ENCODE measurements around the gene SETBP1.
A peak's percentile ranks its signal among the peaks of the same experiment; 100 is the strongest.

Gene SETBP1

GRCh38 chr18:44679056-44679913, 1.4 kb upstream of the SETBP1 start:
- DNase-seq (ENCODE audit: low spot score) = peak; percentile 95

DNA sequence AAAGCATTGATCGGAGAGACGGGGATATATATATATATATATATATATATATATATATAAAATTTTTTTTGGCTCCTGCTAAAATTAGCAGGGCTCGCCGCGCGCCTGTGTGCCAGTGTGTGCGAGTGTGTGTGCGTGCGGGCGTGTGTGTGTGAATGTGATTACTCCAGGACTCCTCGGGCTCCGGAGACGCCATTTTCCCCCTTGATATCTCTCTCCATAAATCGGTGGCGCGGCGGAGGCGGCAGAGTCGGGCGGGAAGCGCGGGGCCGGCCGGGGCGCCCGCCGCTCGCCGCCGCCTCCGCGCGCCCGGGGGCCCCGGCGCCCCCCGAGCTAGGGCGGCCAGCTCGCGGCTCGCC, 795 bp upstream of the SETBP1 start:
- DNase-seq (ENCODE audit: low spot score) = peak; percentile 67

GRCh38 chr18:44681076-44681970, 635 bp downstream of the SETBP1 start:
- DNase-seq (ENCODE audit: low spot score) = peak; percentile 22

GRCh38 chr18:44682201-44682870, 1.6 kb downstream of the SETBP1 start:
- DNase-seq (ENCODE audit: low spot score) = peak; percentile 22

DNA sequence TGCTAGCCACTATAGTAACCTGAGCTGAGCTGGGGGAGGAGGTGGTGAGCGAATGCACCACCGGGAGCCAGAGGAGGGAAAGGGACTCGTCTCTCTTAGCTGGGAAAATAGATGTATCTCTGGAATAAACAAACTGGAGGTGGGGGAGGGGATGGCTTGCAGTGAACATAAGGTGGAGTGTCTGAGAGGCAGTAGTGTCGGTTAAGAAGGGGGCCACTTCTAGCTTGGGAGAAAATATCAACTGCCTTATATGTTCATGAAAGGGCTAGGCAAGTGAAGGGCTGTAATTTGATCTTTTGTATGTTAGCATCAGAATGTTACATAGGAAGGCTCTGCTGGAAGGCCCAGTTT, 2.2 kb downstream of the SETBP1 start:
- no peak for DNase-seq (ENCODE audit: low spot score)

DNA sequence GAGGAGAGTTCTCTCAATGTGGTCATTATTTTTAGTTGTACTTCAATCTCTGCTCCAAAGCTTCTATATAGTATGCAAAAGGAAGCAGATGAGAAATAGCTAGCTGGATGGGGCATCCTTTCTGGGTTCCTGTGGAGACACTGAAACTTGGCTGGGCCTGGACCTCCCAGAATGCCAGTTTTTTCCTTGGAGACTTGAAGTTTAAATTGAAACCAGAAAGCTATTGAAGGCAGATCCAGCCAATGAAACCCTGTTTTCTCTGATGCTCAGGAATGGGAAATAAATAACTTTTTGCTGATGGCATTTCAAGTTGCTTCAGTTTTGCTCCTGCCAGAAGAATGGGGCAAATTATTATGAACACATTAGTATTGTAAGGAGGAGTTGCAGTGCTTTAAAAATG, 2.9 kb downstream of the SETBP1 start:
- no peak for DNase-seq (ENCODE audit: low spot score)

DNA sequence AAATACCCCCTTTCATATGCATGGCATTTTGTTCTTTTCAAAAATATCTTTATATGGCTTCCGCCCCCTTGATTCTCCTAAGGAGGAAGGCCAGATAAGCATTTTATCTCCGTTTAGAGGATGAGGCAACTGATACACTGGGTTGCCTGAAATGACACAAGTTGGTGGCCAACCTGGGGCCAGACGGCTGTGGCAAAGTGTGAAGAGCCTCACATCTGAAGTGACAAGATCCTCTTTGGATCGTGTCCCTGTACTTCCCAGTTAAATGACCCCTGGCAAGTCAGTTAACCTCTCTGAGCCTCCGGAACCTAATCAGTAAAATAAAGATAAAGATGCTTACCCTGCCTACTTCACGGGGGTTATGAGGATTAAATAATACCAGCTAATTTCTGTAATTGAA, 4.6 kb downstream of the SETBP1 start:
- DNase-seq (ENCODE audit: low spot score) = no peak

DNA sequence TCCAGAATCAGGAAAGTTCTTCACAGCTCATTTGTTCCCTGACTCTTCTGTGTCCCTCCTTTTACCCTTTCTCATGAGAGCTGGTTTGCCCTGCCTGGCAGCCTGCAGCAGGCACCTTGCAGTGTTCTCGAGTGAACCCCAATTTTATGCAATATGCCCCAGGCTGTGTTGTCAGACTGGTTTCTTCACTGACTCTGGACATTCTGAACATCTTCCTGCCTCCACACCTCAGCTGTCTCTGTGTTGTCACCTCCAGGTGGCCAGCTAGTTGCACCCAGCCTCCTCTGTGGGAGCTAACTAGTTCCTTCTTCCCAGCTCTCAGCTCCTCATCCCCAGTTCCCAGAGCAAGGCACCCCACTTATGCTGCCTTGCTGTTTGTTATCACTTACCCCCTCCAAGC, 5.5 kb downstream of the SETBP1 start:
- DNase-seq (ENCODE audit: low spot score) = no peak

GRCh38 chr18:44687421-44687820, 6.7 kb downstream of the SETBP1 start:
- DNase-seq (ENCODE audit: low spot score) = no peak

DNA sequence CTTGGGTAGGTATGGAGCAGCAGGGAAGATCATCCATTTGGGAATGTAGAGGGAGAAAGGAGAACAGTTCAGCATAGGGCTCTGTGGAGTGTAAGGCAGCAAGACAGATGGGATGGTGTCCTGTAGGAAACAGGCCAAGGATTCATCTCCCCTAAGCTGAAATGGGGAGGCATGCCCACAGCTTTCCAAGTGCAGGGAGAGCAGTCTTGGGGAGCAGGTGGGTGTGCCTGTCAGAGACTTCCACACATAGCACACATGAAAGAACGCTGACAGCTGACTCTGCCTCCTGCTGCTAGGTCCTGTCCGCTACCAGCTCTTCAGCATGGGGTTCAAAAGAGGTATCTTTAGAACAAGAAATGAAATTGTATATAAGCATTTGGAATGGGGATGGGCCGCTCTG, 9.0 kb downstream of the SETBP1 start:
- DNase-seq (ENCODE audit: low spot score) = no peak

- no peak for DNase-seq (ENCODE audit: low spot score)
Observed at GRCh38 chr18:44691148-44691925, 10.6 kb downstream of the SETBP1 start.

DNA sequence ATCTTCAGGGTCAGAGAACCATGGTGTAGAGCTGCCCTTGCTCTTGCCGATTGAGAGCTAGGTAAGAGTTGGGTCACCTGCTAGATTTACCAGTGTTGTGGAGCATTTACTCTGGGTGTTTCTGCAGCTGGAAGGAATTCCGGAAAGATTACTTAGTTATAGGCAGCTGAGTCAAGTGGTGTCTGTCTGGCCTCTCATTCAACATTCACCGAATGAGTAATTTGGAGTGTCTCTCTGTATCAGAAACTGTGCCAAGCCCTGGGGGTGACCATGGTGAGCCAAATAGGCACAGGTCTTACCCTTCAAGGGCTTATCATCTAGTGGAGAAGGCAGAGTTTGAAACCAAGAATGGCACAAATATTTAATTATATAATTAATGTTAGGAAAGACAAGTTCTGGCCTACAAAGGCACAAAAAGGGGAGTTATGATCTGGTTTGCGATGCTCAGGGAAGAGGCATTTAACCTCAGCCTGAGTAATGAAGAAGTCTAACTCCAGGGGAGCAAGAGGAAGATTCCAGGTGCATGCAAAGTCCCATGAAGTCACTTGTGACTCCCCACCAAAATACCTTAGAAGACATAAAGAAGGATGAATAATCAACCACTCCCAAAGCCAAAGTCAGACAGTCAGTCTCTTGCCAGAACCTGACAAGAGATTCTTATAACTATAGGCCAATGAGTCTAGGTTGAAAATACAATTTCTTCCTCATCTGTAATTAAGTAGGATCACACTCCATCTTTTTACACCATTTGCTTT, 12.5 kb downstream of the SETBP1 start:
- DNase-seq (ENCODE audit: low spot score) = peak; percentile 60

DNA sequence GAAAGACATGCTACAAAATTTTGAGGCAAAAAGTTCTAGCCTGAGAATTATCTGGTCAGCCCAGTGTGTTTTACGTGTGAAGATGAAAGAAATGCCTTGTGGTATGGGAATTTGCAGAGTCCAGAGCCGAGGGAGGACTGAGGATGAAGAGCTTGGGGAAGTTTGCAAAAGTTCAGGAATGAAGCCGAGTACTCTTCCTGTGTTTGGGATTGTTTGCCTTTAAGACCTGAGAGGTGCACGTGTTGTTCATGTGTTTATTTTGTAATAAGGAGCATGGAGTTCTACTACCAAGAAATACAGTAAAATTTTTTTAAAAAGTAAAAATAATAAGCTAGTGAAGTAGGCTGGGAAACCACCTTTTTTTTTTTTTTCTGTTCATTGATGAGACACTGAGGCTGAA, 14.8 kb downstream of the SETBP1 start:
- DNase-seq (ENCODE audit: low spot score) = no peak

DNA sequence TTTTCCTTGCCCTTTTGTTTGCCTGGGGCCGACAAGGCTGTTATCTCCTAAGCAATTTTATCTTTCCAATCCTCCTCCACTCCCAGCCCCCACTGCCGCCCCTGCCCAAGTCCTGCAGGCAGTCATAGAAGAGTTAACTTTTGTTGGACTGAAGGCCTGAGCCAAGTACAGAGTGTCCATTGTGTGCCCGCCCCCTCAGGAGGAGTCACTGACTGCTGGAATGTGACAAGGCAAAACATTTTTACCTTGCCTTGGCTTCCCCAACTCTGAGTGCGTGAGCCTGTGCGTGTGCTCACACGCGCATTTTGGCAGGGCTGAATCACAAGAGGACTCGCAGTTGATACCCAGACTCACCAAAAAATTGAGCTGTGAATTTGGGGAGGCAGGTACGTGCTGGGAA, 16.2 kb downstream of the SETBP1 start:
- no peak for DNase-seq (ENCODE audit: low spot score)

- DNase-seq (ENCODE audit: low spot score) = no peak
Observed at GRCh38 chr18:44697315-44697714, 16.6 kb downstream of the SETBP1 start.

GRCh38 chr18:44698518-44698917, 17.8 kb downstream of the SETBP1 start:
- no peak for DNase-seq (ENCODE audit: low spot score)

GRCh38 chr18:44699572-44700261, 19.0 kb downstream of the SETBP1 start:
- no peak for DNase-seq (ENCODE audit: low spot score)

GRCh38 chr18:44700652-44701051, 20.0 kb downstream of the SETBP1 start:
- DNase-seq (ENCODE audit: low spot score) = no peak

DNA sequence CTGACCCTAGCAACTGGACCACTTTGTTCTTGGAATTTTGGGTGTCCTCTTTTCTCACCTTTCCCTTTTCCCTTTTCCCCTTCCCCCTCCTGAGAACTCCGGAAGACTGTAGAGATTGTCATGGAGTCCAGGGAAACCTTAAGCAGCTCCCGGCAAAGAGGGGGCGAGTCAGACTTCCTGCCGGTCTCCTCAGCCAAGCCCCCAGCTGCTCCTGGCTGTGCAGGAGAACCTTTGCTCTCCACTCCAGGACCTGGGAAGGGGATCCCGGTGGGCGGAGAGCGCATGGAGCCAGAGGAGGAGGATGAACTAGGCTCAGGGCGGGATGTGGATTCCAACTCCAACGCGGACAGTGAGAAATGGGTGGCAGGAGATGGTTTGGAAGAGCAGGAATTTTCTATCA, 20.5 kb downstream of the SETBP1 start:
- DNase-seq (ENCODE audit: low spot score) = no peak

DNA sequence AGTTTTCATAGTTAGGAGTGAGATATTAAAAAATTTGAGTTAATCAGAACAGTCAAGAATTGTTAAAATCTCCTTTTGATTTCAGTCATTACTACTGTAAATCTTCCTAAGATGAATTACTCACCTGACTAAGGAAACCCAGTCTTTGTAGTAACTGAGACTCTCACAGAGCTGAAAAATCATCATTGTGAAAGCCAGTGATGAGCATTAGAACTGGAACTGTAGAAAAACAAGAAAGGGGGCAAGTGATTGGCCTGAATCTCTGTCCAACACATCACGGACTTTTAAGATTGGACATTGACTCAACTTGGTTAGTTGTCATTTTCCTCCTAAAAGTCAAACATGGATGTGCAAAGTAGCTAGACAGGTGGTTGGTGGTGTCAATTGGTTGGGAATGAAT, 21.9 kb downstream of the SETBP1 start:
- no peak for DNase-seq (ENCODE audit: low spot score)
